ENCODE measurements around the gene SPEM3. TPM values are rescaled to one million over a fixed set of nuclear protein-coding genes. Genes with fewer than 3 reads are reported as not detected.

Gene SPEM3
- total and polyA plus RNA-seq, 10 of the 15 experiments (the other 5 are each of a cell fraction or from before 2014, with no cell fraction given): not detected

DNA sequence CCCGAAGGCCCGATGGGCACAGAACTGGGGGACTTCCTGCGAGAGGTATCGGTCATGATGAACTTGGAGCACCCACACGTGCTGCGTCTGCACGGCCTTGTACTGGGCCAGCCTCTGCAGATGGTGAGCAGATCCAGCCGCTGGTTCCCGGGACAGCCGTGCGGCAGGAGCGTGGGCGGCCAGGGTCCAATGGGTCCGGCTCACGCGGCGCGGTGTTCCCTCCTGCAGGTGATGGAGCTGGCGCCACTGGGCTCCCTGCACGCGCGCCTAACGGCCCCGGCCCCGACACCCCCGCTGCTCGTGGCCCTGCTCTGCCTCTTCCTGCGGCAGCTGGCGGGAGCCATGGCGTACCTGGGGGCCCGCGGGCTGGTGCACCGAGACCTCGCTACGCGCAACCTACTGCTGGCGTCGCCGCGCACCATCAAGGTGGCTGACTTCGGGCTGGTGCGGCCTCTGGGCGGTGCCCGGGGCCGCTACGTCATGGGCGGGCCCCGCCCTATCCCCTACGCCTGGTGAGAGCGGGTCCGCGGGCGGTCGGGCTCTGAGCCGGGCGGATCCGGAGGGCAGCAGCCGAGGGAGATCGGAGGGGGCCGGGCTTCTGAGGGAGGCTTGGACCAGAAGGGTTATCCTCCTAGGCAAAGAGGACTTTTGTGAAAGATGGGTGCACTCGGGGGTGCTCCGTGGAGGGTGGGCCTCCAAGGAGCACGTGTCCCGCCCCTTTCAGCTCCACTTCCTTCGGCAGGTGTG is 44.7 kb upstream of the SPEM3 start:
- Histone ChIP-seq H3K4me1 (ENCODE audit: control insufficient read depth, insufficient read depth, low read length) (peaks cover 8% of the 10 kb centered on the region; the same call in 1 of the 2 replicates), H3K27ac (ENCODE audit: control insufficient read depth, insufficient read depth) (no peak overlapping the region), H3K79me2 (ENCODE audit: control insufficient read depth, insufficient read depth, low read length) (no peaks in the 10 kb centered on the region), H3K36me3 (ENCODE audit: control insufficient read depth in 2 of 2, insufficient read depth in 2 of 2, low read length in 1 of 2) (no peaks in the 10 kb centered on the region), H3K9me3 (replicated peaks; ENCODE audit: control insufficient read depth, insufficient read depth, low read length) (peaks cover 3% of the 10 kb centered on the region; the same call in 2 of the 3 replicates), H3K4me3 (peak overlapping the region; percentile 53), H3K9ac (ENCODE audit: control insufficient read depth, insufficient read depth, low read length) (peak overlapping the region; percentile 38; the same call in 1 of the 2 replicates), H4K20me1 (ENCODE audit: control insufficient read depth, insufficient read depth) (no peaks in the 10 kb centered on the region), H2AFZ (ENCODE audit: control insufficient read depth, low read depth, low read length) (peak overlapping the region; percentile 79), H3K27me3 (replicated peaks in 1 of 2; ENCODE audit: control insufficient read depth in 2 of 2, insufficient read depth in 2 of 2, low read length in 1 of 2) (peaks cover 4 to 5% of the 10 kb centered on the region in 2 experiments; a peak in 3 of 4 replicates), H3K4me2 (ENCODE audit: control insufficient read depth, insufficient read depth) (peak overlapping the region; percentile 86)
- BruUV-seq (replicated peaks): no TSS peak
- 6% methylated on average over 61 of the region's 65 CpGs for whole genome bisulfite sequencing (ENCODE audit: insufficient coverage, insufficient replicate concordance, low lambda C conversion rate, missing lambda C conversion rate)
- ChIA-PET SMC1A (ENCODE audit: uncharacterized antibody, unreplicated experiment) (interaction anchor here (0.6 kb wide), 1 partner anchor 357 kb away, joined by 3 read pairs; no protein-coding TSS in a partner anchor), POLR2A (interaction anchor here (0.6 kb wide), 1 partner anchor 20 kb away, joined by 3 read pairs; the partner anchor contains the start of gene TMEM256), CTCF (interaction anchor here (1.1 kb wide), 1 partner anchor 304 kb away, joined by 3 read pairs; the partner anchor contains the start of gene TP53), RAD21 (ENCODE audit: unreplicated experiment) (no interaction called here)
- intact Hi-C loops (cut with micrococcal nuclease; ENCODE audit: unreplicated experiment) (no loop called here), in situ Hi-C loops (cut with MboI) (no loop called here)
- peak; percentile 97 for ATAC-seq
- no peak for FAIRE-seq
- DNase-seq (ENCODE audit: low read depth, low spot score): no peak
- no peak for TF ChIP-seq ZBED1 (IDR thresholded peaks at IDR 0.05; ENCODE audit: borderline replicate concordance)
- peak in 1 of 2 experiments; percentile 57; a peak in 2 of 4 replicates for TF ChIP-seq BHLHE40 (IDR thresholded peaks at IDR 0.05; ENCODE audit: borderline replicate concordance in 1 of 2, low read depth in 2 of 2, low read length in 1 of 2)
- no peak for TF ChIP-seq ZNF274 (IDR thresholded peaks at IDR 0.05; ENCODE audit: insufficient read depth, insufficient read length)
- TF ChIP-seq IKZF1 (conservative IDR thresholded peaks at IDR 0.05): 0 out of 2 replicates have a peak, but pooled peaks have one; percentile 25
- TF ChIP-seq MTA2 (IDR thresholded peaks at IDR 0.05; ENCODE audit: low read depth): no peak
- TF ChIP-seq NFIC (IDR thresholded peaks at IDR 0.05; ENCODE audit: low read depth, low read length): no peak
- no peak for TF ChIP-seq SIX5 (IDR thresholded peaks at IDR 0.05; ENCODE audit: low read depth, low read length, severe bottlenecking)
- no peak for TF ChIP-seq TCF3 (IDR thresholded peaks at IDR 0.05; ENCODE audit: borderline replicate concordance, insufficient read depth, low read depth, low read length)
- peak; percentile 72 for TF ChIP-seq POLR2A (IDR thresholded peaks at IDR 0.05; ENCODE audit: low read depth, low read length)
- peak; percentile 72 for TF ChIP-seq CREM (IDR thresholded peaks at IDR 0.05; ENCODE audit: low read depth)
- TF ChIP-seq SMAD1 (IDR thresholded peaks at IDR 0.05; ENCODE audit: low read depth, partially characterized antibody): no peak
- TF ChIP-seq MYB (IDR thresholded peaks at IDR 0.05; ENCODE audit: borderline replicate concordance, low read depth, low read length): no peak
- 0 out of 2 replicates have a peak, but pooled peaks have one; percentile 13 for TF ChIP-seq SPI1 (IDR thresholded peaks at IDR 0.05; ENCODE audit: borderline replicate concordance, insufficient read depth, low read depth, low read length)
- no peak for TF ChIP-seq IRF4 (IDR thresholded peaks at IDR 0.05; ENCODE audit: low read depth, low read length)
- no peak for TF ChIP-seq CHD2 (IDR thresholded peaks at IDR 0.05; ENCODE audit: borderline replicate concordance, low read depth, low read length)
- 0 out of 3 replicates have a peak, but pooled peaks of 1 of the 2 experiments have one; percentile 33 for TF ChIP-seq EGR1 (IDR thresholded peaks at IDR 0.05; ENCODE audit: borderline replicate concordance in 1 of 2, low read depth in 2 of 2, low read length in 2 of 2)
- TF ChIP-seq, protein P1, sequence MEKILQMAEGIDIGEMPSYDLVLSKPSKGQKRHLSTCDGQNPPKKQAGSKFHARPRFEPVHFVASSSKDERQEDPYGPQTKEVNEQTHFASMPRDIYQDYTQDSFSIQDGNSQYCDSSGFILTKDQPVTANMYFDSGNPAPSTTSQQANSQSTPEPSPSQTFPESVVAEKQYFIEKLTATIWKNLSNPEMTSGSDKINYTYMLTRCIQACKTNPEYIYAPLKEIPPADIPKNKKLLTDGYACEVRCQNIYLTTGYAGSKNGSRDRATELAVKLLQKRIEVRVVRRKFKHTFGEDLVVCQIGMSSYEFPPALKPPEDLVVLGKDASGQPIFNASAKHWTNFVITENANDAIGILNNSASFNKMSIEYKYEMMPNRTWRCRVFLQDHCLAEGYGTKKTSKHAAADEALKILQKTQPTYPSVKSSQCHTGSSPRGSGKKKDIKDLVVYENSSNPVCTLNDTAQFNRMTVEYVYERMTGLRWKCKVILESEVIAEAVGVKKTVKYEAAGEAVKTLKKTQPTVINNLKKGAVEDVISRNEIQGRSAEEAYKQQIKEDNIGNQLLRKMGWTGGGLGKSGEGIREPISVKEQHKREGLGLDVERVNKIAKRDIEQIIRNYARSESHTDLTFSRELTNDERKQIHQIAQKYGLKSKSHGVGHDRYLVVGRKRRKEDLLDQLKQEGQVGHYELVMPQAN (conservative IDR thresholded peaks at IDR 0.05): no peak
- no peak for TF ChIP-seq HCFC1 (IDR thresholded peaks at IDR 0.05; ENCODE audit: low read length)
- TF ChIP-seq POLR2AphosphoS2 (IDR thresholded peaks at IDR 0.05; ENCODE audit: low read depth, low read length): peak; percentile 29; the same call in 1 of the 2 replicates
- no peak for TF ChIP-seq BCL11A (IDR thresholded peaks at IDR 0.05; ENCODE audit: low read depth, low read length)
- TF ChIP-seq RELA (IDR thresholded peaks at IDR 0.05; ENCODE audit: borderline replicate concordance, partially characterized antibody): no peak
- no peak for TF ChIP-seq POU2F2 (IDR thresholded peaks at IDR 0.05; ENCODE audit: borderline replicate concordance, low read depth, low read length)

Measured in GM12878 (cell line).